WTC11 (cell line): ENCODE data around the gene TEX35. TPM values are rescaled to one million over a fixed set of nuclear protein-coding genes. Genes with fewer than 3 reads are reported as not detected.

Source experiments
- ATAC-seq: fragments of 200-7000 bp; cut with Tn5 transposase; 2 replicates; pipeline ENCODE4 v1.10.0; 2021; ENCODE audit warnings: mild to moderate bottlenecking, moderate library complexity
- CTCF ChIA-PET: fragments of 300-600 bp; sonication (Branson Sonifier 250); formaldehyde crosslinking; loops from one replicate; lab custom pipeline; 2021; ENCODE audit warnings: antibody characterized with exemption; lab: Charles Lee
- POLR2A ChIA-PET: fragments of 350-600 bp; sonication (Branson Sonifier 250); formaldehyde crosslinking; loops from one replicate; lab custom pipeline; 2021; ENCODE audit warnings: antibody characterized with exemption; lab: Charles Lee
- DNase-seq: peaks from one replicate; pipeline ENCODE4 v3.0.0; 2021; ENCODE audit warnings: low spot score
- H3K27ac Mint-ChIP-seq: 2 replicates; pipeline ENCODE4 v1.8.0; 2021; ENCODE audit warnings: mixed read lengths
- H3K27me3 Mint-ChIP-seq: 2 replicates; pipeline ENCODE4 v1.8.0; 2021; ENCODE audit warnings: low read depth, mild to moderate bottlenecking, moderate library complexity, mixed read lengths
- H3K36me3 Mint-ChIP-seq: 2 replicates; pipeline ENCODE4 v1.8.0; 2021; ENCODE audit warnings: mixed read lengths
- H3K4me1 Mint-ChIP-seq: 2 replicates; pipeline ENCODE4 v1.8.0; 2022; ENCODE audit warnings: mixed read lengths
- H3K4me3 Mint-ChIP-seq: 2 replicates; pipeline ENCODE4 v1.8.0; 2021; ENCODE audit warnings: mild to moderate bottlenecking, moderate library complexity, mixed read lengths
- H3K9me3 Mint-ChIP-seq: 2 replicates; pipeline ENCODE4 v1.8.0; 2021; ENCODE audit warnings: mixed read lengths
- CBFB ChIP-seq: sonication (generic); formaldehyde crosslinking; IDR thresholded peaks from 2 replicates; pipeline ENCODE4 v1.8.1; 2022; ENCODE audit warnings: mild to moderate bottlenecking, low read depth, missing genetic modification reagents
- CREB1 ChIP-seq: sonication (generic); formaldehyde crosslinking; IDR thresholded peaks from 2 replicates; pipeline ENCODE4 v1.8.0; 2023; ENCODE audit warnings: mild to moderate bottlenecking, missing genetic modification reagents
- EMX1 ChIP-seq: fragments of 250-450 bp; sonication (Bioruptor Pico); IDR thresholded peaks from 2 replicates; pipeline ENCODE4 v1.8.0; 2021; ENCODE audit warnings: mild to moderate bottlenecking
- ESRRA ChIP-seq: sonication (generic); formaldehyde crosslinking; IDR thresholded peaks from 2 replicates; pipeline ENCODE4 v1.8.1; 2022; ENCODE audit warnings: mild to moderate bottlenecking, missing genetic modification reagents, borderline replicate concordance
- GABPB1 ChIP-seq: sonication (generic); formaldehyde crosslinking; IDR thresholded peaks from 2 replicates; pipeline ENCODE4 v1.8.1; 2023; ENCODE audit warnings: mild to moderate bottlenecking, missing genetic modification reagents
- ZNF263 ChIP-seq: sonication (generic); formaldehyde crosslinking; IDR thresholded peaks from 2 replicates; pipeline ENCODE4 v1.8.1; 2022; ENCODE audit warnings: low read depth, mild to moderate bottlenecking, moderate library complexity, missing genetic modification reagents
- ZNF671 ChIP-seq: fragments of 250-450 bp; sonication (Bioruptor Pico); IDR thresholded peaks from 2 replicates; pipeline ENCODE4 v1.8.0; 2021; ENCODE audit warnings: mild to moderate bottlenecking
- total RNA-seq: library from RNA; stranded (reverse); gene quantifications from 3 replicates; pipeline ENCODE4 v1.2.3, GENCODE V29; 2021
- TF ChIP-seq, protein P1 (sequence below): sonication (generic); formaldehyde crosslinking; IDR thresholded peaks from 2 replicates; pipeline ENCODE4 v1.8.1; 2023; ENCODE audit warnings: mild to moderate bottlenecking, missing genetic modification reagents, borderline replicate concordance
- TF ChIP-seq, protein P2 (sequence below): sonication (generic); formaldehyde crosslinking; IDR thresholded peaks from 2 replicates; pipeline ENCODE4 v1.8.1; 2022; ENCODE audit warnings: low read depth, mild to moderate bottlenecking, moderate library complexity, missing genetic modification reagents, borderline replicate concordance
- TF ChIP-seq, protein P3 (sequence below): sonication (generic); formaldehyde crosslinking; IDR thresholded peaks from 2 replicates; pipeline ENCODE4 v1.8.1; 2023; ENCODE audit warnings: mild to moderate bottlenecking, moderate library complexity, missing genetic modification reagents
- TF ChIP-seq, protein P4 (sequence below): fragments of 250-450 bp; sonication (Bioruptor Pico); IDR thresholded peaks from 2 replicates; pipeline ENCODE4 v1.9.0; 2021; ENCODE audit warnings: mild to moderate bottlenecking, borderline replicate concordance
- TF ChIP-seq, protein P5 (sequence below): sonication (generic); formaldehyde crosslinking; IDR thresholded peaks from 2 replicates; pipeline ENCODE4 v1.8.0; 2022; ENCODE audit warnings: mild to moderate bottlenecking, missing genetic modification reagents
- TF ChIP-seq, protein P6 (sequence below): fragments of 250-450 bp; sonication (Bioruptor Pico); IDR thresholded peaks from 2 replicates; pipeline ENCODE4 v1.8.0; 2021; ENCODE audit warnings: mild to moderate bottlenecking
- TF ChIP-seq, protein P7 (sequence below): sonication (generic); formaldehyde crosslinking; IDR thresholded peaks from 2 replicates; pipeline ENCODE4 v1.8.1; 2022; ENCODE audit warnings: low read depth, missing genetic modification reagents, borderline replicate concordance

Gene TEX35
- total RNA-seq, 1 experiment from 2014 or later: not detected

DNA sequence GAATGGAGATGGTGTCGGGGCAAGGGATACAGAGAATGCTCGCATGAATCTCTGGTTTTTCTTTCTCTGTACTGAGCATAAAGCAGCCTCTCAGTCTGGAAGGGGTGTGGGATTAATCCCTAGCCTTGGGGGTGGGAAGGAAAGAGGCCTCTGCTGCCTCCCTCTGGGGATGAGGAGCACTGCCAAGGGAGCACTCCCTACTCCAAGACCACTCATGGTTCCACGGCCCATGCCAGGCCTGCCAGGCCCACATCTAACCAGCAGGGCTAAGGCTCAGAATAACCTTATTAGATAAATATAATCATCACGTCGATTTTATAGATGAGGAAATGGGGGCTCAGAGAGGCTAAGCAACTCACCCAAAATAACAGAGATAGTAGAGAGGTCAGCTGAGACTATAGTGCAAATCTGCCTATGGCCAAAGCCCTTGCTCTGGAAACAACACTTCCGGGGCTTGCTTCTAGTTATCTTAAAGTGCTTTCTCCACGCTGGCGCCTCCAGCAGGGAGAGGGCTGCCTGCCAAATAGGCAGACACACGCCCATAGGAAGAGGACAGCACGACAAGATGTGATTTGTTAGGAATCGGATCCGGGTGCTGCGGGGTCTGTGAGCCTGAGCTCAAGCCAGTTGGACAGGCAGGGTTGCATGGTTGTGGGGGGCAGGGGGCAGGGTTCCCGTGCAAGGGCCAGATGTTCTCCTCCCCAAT lies 522 bp downstream of the TEX35 start:
- Mint-ChIP-seq H3K4me1 (no peaks in the 10 kb centered on the region; the same call in 1 of the 2 replicates), H3K27me3 (no peaks in the 10 kb centered on the region), H3K4me3 (no peak overlapping the region), H3K27ac (no peak overlapping the region), H3K36me3 (no peaks in the 10 kb centered on the region), H3K9me3 (no peaks in the 10 kb centered on the region)
- ChIA-PET CTCF (interaction anchor here (1.1 to 6.4 kb wide), 3 partner anchors 12 to 489 kb away, joined by 3 to 54 read pairs (median 3); no protein-coding TSS in a partner anchor), POLR2A (no interaction called here)
- DNase-seq: peak; percentile 33
- no peak for TF ChIP-seq EMX1
- TF ChIP-seq, protein P1, sequence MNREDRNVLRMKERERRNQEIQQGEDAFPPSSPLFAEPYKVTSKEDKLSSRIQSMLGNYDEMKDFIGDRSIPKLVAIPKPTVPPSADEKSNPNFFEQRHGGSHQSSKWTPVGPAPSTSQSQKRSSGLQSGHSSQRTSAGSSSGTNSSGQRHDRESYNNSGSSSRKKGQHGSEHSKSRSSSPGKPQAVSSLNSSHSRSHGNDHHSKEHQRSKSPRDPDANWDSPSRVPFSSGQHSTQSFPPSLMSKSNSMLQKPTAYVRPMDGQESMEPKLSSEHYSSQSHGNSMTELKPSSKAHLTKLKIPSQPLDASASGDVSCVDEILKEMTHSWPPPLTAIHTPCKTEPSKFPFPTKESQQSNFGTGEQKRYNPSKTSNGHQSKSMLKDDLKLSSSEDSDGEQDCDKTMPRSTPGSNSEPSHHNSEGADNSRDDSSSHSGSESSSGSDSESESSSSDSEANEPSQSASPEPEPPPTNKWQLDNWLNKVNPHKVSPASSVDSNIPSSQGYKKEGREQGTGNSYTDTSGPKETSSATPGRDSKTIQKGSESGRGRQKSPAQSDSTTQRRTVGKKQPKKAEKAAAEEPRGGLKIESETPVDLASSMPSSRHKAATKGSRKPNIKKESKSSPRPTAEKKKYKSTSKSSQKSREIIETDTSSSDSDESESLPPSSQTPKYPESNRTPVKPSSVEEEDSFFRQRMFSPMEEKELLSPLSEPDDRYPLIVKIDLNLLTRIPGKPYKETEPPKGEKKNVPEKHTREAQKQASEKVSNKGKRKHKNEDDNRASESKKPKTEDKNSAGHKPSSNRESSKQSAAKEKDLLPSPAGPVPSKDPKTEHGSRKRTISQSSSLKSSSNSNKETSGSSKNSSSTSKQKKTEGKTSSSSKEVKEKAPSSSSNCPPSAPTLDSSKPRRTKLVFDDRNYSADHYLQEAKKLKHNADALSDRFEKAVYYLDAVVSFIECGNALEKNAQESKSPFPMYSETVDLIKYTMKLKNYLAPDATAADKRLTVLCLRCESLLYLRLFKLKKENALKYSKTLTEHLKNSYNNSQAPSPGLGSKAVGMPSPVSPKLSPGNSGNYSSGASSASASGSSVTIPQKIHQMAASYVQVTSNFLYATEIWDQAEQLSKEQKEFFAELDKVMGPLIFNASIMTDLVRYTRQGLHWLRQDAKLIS (CRISPR knock-in tag): no peak
- TF ChIP-seq CREB1: no peak
- TF ChIP-seq ZNF263: peak; percentile 90
- ATAC-seq: peak; percentile 74

DNA sequence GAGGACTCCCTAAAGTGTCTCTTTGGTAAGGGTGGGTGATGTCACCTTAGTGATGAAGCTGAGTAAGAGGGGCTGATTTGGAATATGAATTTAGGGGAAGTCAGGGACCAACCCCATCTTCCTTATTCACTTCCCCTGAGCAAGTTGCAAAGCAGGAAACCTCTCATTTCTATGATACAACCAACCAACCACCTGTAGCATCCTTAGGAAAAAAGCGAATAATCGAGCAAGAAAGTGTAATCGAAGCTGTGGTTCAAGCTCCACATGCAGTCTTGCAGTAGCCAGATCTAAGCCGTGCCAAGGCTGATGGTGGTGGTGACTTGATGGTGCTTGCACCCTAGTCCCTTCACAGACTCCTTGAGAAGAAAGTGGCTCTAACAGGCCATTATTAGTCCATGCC lies 3.2 kb downstream of the TEX35 start:
- H3K27ac Mint-ChIP-seq: no peak overlapping the region
- ATAC-seq (no peak), DNase-seq (no peak)
- POLR2A ChIA-PET: no interaction called here
- H3K36me3 Mint-ChIP-seq: no peaks in the 10 kb centered on the region
- H3K27me3 Mint-ChIP-seq: no peaks in the 10 kb centered on the region
- no peak overlapping the region for H3K4me3 Mint-ChIP-seq
- CTCF ChIA-PET: interaction anchor here (0.6 to 1.8 kb wide), 2 partner anchors 14 to 92 kb away, joined by 4 to 5 read pairs; no protein-coding TSS in a partner anchor
- H3K9me3 Mint-ChIP-seq: peaks cover 5% of the 10 kb centered on the region
- H3K4me1 Mint-ChIP-seq: peaks cover 4% of the 10 kb centered on the region; the same call in 1 of the 2 replicates
- TF ChIP-seq, protein P1 (CRISPR knock-in tag): no peak
- TF ChIP-seq CBFB (CRISPR knock-in tag) (no peak), ESRRA (no peak), GABPB1 (CRISPR knock-in tag) (no peak), ZNF671 (no peak)
- TF ChIP-seq, protein P2, sequence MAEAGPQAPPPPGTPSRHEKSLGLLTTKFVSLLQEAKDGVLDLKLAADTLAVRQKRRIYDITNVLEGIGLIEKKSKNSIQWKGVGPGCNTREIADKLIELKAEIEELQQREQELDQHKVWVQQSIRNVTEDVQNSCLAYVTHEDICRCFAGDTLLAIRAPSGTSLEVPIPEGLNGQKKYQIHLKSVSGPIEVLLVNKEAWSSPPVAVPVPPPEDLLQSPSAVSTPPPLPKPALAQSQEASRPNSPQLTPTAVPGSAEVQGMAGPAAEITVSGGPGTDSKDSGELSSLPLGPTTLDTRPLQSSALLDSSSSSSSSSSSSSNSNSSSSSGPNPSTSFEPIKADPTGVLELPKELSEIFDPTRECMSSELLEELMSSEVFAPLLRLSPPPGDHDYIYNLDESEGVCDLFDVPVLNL: no peak
- TF ChIP-seq, protein P3, sequence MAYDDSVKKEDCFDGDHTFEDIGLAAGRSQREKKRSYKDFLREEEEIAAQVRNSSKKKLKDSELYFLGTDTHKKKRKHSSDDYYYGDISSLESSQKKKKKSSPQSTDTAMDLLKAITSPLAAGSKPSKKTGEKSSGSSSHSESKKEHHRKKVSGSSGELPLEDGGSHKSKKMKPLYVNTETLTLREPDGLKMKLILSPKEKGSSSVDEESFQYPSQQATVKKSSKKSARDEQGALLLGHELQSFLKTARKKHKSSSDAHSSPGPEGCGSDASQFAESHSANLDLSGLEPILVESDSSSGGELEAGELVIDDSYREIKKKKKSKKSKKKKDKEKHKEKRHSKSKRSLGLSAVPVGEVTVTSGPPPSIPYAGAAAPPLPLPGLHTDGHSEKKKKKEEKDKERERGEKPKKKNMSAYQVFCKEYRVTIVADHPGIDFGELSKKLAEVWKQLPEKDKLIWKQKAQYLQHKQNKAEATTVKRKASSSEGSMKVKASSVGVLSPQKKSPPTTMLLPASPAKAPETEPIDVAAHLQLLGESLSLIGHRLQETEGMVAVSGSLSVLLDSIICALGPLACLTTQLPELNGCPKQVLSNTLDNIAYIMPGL: no peak
- TF ChIP-seq, protein P4, sequence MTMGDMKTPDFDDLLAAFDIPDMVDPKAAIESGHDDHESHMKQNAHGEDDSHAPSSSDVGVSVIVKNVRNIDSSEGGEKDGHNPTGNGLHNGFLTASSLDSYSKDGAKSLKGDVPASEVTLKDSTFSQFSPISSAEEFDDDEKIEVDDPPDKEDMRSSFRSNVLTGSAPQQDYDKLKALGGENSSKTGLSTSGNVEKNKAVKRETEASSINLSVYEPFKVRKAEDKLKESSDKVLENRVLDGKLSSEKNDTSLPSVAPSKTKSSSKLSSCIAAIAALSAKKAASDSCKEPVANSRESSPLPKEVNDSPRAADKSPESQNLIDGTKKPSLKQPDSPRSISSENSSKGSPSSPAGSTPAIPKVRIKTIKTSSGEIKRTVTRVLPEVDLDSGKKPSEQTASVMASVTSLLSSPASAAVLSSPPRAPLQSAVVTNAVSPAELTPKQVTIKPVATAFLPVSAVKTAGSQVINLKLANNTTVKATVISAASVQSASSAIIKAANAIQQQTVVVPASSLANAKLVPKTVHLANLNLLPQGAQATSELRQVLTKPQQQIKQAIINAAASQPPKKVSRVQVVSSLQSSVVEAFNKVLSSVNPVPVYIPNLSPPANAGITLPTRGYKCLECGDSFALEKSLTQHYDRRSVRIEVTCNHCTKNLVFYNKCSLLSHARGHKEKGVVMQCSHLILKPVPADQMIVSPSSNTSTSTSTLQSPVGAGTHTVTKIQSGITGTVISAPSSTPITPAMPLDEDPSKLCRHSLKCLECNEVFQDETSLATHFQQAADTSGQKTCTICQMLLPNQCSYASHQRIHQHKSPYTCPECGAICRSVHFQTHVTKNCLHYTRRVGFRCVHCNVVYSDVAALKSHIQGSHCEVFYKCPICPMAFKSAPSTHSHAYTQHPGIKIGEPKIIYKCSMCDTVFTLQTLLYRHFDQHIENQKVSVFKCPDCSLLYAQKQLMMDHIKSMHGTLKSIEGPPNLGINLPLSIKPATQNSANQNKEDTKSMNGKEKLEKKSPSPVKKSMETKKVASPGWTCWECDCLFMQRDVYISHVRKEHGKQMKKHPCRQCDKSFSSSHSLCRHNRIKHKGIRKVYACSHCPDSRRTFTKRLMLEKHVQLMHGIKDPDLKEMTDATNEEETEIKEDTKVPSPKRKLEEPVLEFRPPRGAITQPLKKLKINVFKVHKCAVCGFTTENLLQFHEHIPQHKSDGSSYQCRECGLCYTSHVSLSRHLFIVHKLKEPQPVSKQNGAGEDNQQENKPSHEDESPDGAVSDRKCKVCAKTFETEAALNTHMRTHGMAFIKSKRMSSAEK (CRISPR knock-in tag): no peak
- TF ChIP-seq, protein P5, sequence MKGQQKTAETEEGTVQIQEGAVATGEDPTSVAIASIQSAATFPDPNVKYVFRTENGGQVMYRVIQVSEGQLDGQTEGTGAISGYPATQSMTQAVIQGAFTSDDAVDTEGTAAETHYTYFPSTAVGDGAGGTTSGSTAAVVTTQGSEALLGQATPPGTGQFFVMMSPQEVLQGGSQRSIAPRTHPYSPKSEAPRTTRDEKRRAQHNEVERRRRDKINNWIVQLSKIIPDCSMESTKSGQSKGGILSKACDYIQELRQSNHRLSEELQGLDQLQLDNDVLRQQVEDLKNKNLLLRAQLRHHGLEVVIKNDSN (CRISPR knock-in tag): no peak
- TF ChIP-seq, protein P6, sequence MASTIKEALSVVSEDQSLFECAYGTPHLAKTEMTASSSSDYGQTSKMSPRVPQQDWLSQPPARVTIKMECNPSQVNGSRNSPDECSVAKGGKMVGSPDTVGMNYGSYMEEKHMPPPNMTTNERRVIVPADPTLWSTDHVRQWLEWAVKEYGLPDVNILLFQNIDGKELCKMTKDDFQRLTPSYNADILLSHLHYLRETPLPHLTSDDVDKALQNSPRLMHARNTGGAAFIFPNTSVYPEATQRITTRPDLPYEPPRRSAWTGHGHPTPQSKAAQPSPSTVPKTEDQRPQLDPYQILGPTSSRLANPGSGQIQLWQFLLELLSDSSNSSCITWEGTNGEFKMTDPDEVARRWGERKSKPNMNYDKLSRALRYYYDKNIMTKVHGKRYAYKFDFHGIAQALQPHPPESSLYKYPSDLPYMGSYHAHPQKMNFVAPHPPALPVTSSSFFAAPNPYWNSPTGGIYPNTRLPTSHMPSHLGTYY (CRISPR knock-in tag): no peak
- TF ChIP-seq, protein P7, sequence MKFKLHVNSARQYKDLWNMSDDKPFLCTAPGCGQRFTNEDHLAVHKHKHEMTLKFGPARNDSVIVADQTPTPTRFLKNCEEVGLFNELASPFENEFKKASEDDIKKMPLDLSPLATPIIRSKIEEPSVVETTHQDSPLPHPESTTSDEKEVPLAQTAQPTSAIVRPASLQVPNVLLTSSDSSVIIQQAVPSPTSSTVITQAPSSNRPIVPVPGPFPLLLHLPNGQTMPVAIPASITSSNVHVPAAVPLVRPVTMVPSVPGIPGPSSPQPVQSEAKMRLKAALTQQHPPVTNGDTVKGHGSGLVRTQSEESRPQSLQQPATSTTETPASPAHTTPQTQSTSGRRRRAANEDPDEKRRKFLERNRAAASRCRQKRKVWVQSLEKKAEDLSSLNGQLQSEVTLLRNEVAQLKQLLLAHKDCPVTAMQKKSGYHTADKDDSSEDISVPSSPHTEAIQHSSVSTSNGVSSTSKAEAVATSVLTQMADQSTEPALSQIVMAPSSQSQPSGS (CRISPR knock-in tag): no peak
